K562 (cell line): ENCODE data around the gene OPA3. TPM values are rescaled to one million over a fixed set of nuclear protein-coding genes. Genes with fewer than 3 reads are reported as not detected.

ENCODE experiments used
- CEBPZ ChIP-seq: fragments of 150-350 bp; IDR thresholded peaks from 2 replicates; pipeline ENCODE4 v1.6.1; 2014; ENCODE audit warnings: low read depth, mild to moderate bottlenecking, low read length, borderline replicate concordance
- CREBBP ChIP-seq: IDR thresholded peaks from one replicate; pipeline ENCODE4 v1.6.1; 2012; ENCODE audit warnings: low read depth, mild to moderate bottlenecking, control low read depth, inconsistent platforms, low read length
- E2F6 ChIP-seq, 2 experiments: IDR thresholded peaks; 2 replicates each; pipeline ENCODE4 v1.6.1; 2011; ENCODE audit warnings: borderline replicate concordance in 1 of 2, control low read depth in 1 of 2, low read depth in 1 of 2, low read length in 1 of 2, mild to moderate bottlenecking in 1 of 2, mixed read lengths in 1 of 2, moderate library complexity in 1 of 2; ENCODE audit not compliant: insufficient read depth in 1 of 2, insufficient read length in 1 of 2, poor library complexity in 1 of 2, severe bottlenecking in 1 of 2; ENCODE audit errors: extremely low read depth in 1 of 2
- EP400 ChIP-seq: fragments of 450-650 bp; IDR thresholded peaks from 2 replicates; pipeline ENCODE4 v1.6.1; 2017; ENCODE audit warnings: antibody characterized with exemption, mild to moderate bottlenecking, moderate library complexity
- GATAD2B ChIP-seq: fragments of 450-650 bp; IDR thresholded peaks from 2 replicates; pipeline ENCODE4 v1.6.1; 2017; ENCODE audit warnings: mild to moderate bottlenecking, borderline replicate concordance
- HOMEZ ChIP-seq: fragments of 250-450 bp; sonication (Bioruptor Pico); IDR thresholded peaks from 2 replicates; pipeline ENCODE4 v1.4.0; 2020; ENCODE audit warnings: mild to moderate bottlenecking, moderate library complexity
- KLF1 ChIP-seq: fragments of 450-650 bp; IDR thresholded peaks from 2 replicates; pipeline ENCODE4 v1.6.1; 2016; ENCODE audit warnings: missing genetic modification characterization, missing compliant biosample characterization
- MAX ChIP-seq: sonication (generic); formaldehyde crosslinking; IDR thresholded peaks from 2 replicates; pipeline ENCODE4 v1.9.0; 2022; ENCODE audit warnings: mild to moderate bottlenecking, missing genetic modification reagents
- MBD2 ChIP-seq: sonication (generic); IDR thresholded peaks from 2 replicates; pipeline ENCODE4 v1.6.1; 2016; ENCODE audit warnings: low read depth, borderline replicate concordance
- MYC ChIP-seq, 2 experiments: fragments of 250-450 bp in 1 of 2; sonication (Bioruptor Pico) in 1 of 2; IDR thresholded peaks; 2 replicates each; pipeline versions ENCODE4 v1.5.1 to v1.6.1; 2012 to 2021; ENCODE audit warnings: low read depth in 2 of 2, borderline replicate concordance in 1 of 2, improper control_type of control experiment in 1 of 2, low read length in 1 of 2, mild to moderate bottlenecking in 1 of 2, moderate library complexity in 1 of 2
- PREB ChIP-seq: sonication (generic); formaldehyde crosslinking; IDR thresholded peaks from 2 replicates; pipeline ENCODE4 v1.8.1; 2023; ENCODE audit warnings: mild to moderate bottlenecking, missing genetic modification reagents
- PTTG1 ChIP-seq: fragments of 450-650 bp; IDR thresholded peaks from 2 replicates; pipeline ENCODE4 v1.6.1; 2016; ENCODE audit warnings: low read depth, mild to moderate bottlenecking, missing genetic modification characterization, missing compliant biosample characterization
- RFX7 ChIP-seq: fragments of 250-450 bp; sonication (Bioruptor Pico); IDR thresholded peaks from 2 replicates; pipeline ENCODE4 v1.5.1; 2021; ENCODE audit warnings: mild to moderate bottlenecking
- SIRT6 ChIP-seq: IDR thresholded peaks from one replicate; pipeline ENCODE4 v1.6.1; 2012; ENCODE audit warnings: low read depth, mild to moderate bottlenecking, control low read depth, inconsistent platforms, low read length, moderate library complexity
- SP1 ChIP-seq: sonication (generic); formaldehyde crosslinking; IDR thresholded peaks from 2 replicates; pipeline ENCODE4 v1.8.1; 2022; ENCODE audit warnings: mild to moderate bottlenecking, missing genetic modification reagents
- USF1 ChIP-seq: sonication (generic); formaldehyde crosslinking; IDR thresholded peaks from 2 replicates; pipeline ENCODE4 v1.9.0; 2022; ENCODE audit warnings: mild to moderate bottlenecking, missing genetic modification reagents
- ZNF75A ChIP-seq: fragments of 450-650 bp; formaldehyde crosslinking; IDR thresholded peaks from 2 replicates; pipeline ENCODE4 v1.4.0; 2020; ENCODE audit warnings: mild to moderate bottlenecking
- polyA plus RNA-seq, 8 experiments: library from polyadenylated mRNA; depleted of rRNA in 4 of 8; stranded (reverse) in 5 of 8; unstranded in 3 of 8; fragments of >200 nt; fragmentation: Nextera tagmentation in 2 of 8; fragmentation: Illumina TruSeq in 1 of 8; extraction: Ambion mirVana in 2 of 8; extraction: Trizol in 1 of 8; gene quantifications; 2 replicates each; pipeline versions ENCODE4 v1.2.1 to v1.2.3, GENCODE V29; 2011 to 2014; ENCODE audit warnings: inconsistent platforms in 1 of 8, missing spikeins in 1 of 8
- total RNA-seq, 7 experiments: library from RNA; depleted of rRNA in 6 of 7; stranded (reverse); fragments of >200 nt in 6 of 7; fragmentation: Illumina TruSeq in 2 of 7; extraction: Trizol in 2 of 7; gene quantifications; 2 replicates each; pipeline versions ENCODE4 v1.2.1 to v1.2.3, GENCODE V29; 2011 to 2021; ENCODE audit warnings: low replicate concordance in 1 of 7

The OPA3 gene
- total and polyA plus RNA-seq, 9 of the 15 experiments (the other 6 are each of a cell fraction or from before 2014, with no cell fraction given), result 1.4 to 18.8 (median 9.0) TPM

GRCh38 chr19:45499196-45500180 lies 85.1 kb downstream of the OPA3 start (continued):
- TF ChIP-seq USF1 (CRISPR knock-in tag) (peak; percentile 53), HOMEZ (CRISPR knock-in tag) (no peak), PREB (CRISPR knock-in tag) (no peak), CEBPZ (no peak), PTTG1 (tag) (no peak), SP1 (CRISPR knock-in tag) (peak; percentile 68), GATAD2B (no peak), CREBBP (no peak), KLF1 (0 out of 2 replicates have a peak, but pooled peaks have one; percentile 23), RFX7 (CRISPR knock-in tag) (no peak), SIRT6 (no peak), E2F6 (IDR thresholded peaks at IDR 0.05; ENCODE audit: borderline replicate concordance in 1 of 2, extremely low read depth in 1 of 2, insufficient read depth in 1 of 2, insufficient read length in 1 of 2, low read depth in 1 of 2, low read length in 1 of 2, poor library complexity in 1 of 2, severe bottlenecking in 1 of 2) (peak; percentile 88 to 92), MYC (IDR thresholded peaks at IDR 0.05; ENCODE audit: low read depth, low read length) (peak; percentile 19; the same call in 1 of the 2 replicates), MYC (CRISPR knock-in tag; IDR thresholded peaks at IDR 0.05; ENCODE audit: borderline replicate concordance, low read depth) (no peak), ZNF75A (no peak), EP400 (0 out of 2 replicates have a peak, but pooled peaks have one; percentile 15), MBD2 (no peak), MAX (peak; percentile 89)
